NCI-H774 (cell line): ENCODE measurements around the gene SLC24A3.

ENCODE experiments used
- DNase-seq: peaks from one replicate; lab custom pipeline; 2025; lab: John Stamatoyannopoulos, UW

The SLC24A3 gene

DNA sequence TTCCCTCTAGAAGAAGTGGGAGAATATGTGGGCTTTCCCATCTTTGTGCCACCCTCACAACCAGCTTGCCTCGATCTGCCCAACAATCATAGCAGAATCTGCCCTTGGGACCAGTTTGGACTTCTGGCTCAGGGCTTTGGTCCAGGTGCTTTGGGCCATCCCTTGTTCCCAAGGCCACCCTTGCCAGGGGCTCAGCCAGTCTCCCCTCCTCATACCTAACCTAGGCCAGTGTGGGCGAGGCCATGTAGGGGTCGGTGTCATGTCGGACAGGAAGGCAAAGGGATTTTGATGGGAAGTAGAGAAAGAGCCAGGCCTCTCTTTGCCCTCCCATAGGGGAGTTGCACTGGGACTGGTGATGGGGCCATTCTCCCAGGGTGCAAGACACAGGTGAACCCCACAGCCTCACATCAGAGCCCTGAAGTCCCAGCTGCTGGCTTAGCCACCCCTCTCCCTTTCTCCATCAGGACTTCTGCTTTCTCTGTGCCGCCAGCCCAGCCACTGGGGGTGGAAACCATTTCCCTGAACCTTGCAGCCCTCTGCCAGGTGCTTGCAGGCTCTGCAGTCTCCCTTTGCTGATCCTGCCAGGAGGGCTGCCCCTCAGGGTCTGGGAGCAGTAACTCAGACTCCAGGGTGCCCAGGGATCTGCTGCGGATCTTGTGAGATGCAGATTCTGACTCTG, 60.7 kb downstream of the SLC24A3 start:
- DNase-seq = no peak

DNA sequence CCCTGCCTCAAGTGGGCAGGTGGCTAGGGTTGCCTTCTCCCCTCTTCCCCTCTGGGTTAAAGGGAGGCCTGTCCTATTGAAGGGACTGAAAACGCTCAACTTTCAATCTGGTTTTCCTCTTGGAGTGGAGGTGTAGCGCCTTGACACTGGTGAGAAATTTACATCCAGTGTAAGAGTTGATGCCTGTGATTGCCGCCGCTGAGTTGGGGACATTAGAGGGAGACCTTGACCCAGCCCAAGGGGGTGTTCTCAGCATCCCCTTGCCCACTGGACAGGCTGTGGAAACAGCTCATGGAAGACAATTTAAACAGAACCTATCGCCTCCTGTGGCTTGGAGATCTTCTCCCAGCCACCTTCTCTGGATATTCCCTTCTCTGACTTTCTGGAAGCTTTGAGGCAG, 61.6 kb downstream of the SLC24A3 start:
- DNase-seq = no peak

DNA sequence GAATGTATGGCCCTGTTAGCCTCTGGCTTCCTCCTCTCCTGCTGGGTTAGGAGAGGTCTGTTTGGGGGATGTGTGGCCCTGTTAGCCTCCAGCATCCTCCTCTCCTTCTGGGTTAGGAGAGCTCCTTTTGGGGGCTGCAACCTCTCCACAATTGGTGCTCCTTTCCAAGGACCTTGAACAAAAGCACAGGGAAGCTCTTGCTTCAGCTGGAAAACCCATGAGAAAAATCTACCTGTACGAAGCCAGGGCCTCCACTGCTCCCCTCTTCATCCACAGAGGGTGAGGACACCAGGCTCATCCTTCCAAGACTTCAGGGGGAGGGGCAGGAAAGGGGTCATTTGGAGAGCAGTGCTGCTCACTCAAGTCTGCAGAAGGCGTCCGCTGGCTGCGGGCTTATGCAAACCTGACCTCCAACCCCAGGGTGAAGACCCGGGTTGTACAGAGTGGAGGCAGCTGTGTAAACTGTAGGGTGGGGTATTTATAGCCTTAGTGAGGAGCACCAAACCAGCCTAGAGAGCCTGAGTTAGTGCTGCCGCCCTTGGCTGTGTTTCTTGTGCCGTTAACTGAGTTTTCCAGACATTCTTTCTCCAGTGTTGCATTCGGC, 62.1 kb downstream of the SLC24A3 start:
- DNase-seq = no peak

- no peak for DNase-seq
Observed at GRCh38 chr20:19275038-19275629, 62.7 kb downstream of the SLC24A3 start.

- DNase-seq = no peak
Observed at GRCh38 chr20:19275630-19276071, 63.2 kb downstream of the SLC24A3 start.

DNA sequence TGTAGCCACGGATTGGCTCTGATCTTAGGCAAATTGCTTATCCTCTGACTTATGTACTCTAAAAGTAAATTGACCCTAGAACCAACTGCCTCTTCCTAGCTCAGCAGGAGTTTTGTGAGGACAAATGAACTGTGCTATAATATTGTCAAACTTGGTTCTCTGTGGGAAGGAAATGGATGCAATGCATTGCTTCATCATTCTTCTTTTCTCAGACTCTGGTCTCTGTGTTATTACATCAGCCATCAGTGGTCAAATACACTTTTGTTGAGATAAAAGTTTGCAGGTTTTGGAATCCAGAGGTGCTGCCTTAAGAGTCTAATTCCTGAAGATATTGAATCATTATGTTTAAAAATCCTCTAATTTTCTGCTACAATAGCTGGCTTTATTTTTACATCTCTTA, 64.9 kb downstream of the SLC24A3 start:
- DNase-seq = no peak

DNA sequence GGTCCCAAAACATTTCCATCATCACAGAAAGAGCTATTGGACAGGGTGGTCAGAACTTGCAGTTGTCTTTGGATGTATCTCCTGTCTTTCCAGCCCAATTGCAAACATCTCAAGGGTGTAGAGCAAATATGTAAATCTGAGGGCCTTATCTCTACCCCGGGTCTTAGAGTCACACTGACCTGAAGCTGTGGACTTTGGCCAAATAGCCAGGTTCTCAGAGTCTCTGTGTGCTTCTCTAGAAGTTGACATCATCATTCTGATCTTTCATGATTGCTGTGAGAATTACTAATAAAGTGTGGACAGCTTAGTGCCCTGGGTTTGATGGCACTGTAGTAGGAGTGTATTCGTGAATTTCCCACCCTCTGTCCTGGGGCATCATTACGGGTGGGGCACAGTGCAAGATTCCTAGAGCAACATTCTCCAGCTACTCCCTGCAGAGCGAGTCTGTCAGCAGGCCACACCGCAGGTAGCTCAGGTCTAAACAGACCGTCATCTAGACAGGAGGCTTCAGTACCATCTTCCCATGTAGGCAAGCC, 71.1 kb downstream of the SLC24A3 start:
- DNase-seq = no peak

DNA sequence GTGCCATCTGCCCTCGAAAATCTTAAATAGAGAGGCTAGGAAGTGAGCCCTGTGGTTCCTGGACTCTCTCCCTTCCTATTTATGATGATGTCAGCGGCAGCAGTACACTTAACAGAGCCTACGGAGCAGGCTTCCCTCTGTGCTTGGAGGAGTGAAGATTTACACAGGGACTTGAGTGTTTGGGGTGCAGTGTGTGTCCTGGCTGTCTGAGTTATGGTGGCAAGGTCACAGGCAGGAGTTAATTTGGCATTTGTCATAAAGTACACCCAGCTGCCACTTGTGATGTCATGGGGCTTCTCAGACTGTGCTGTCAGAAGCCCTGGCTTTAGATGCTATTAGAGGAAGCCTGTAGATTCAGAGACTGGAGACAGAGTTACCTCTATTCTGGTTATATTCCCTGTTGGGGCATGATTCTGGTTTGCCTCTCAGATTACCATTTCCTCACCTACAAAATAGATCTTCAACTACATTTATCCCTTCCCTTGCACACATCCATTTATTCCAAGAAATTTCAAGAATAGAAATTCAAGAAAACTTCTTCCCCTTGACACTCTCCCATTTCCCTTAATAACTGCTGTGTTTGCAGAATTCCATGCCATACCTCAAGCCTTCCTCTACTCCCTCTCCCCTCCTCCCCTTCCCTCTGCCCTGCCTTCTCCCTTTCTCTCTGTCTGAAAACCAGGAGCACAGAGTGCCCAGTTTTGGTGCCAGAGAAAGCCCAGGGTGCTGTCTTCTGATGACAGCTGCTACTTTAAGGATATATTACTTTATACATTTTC, 72.1 kb downstream of the SLC24A3 start:
- DNase-seq = no peak

- DNase-seq = no peak
Observed at GRCh38 chr20:19285436-19285835, 73.0 kb downstream of the SLC24A3 start.

DNA sequence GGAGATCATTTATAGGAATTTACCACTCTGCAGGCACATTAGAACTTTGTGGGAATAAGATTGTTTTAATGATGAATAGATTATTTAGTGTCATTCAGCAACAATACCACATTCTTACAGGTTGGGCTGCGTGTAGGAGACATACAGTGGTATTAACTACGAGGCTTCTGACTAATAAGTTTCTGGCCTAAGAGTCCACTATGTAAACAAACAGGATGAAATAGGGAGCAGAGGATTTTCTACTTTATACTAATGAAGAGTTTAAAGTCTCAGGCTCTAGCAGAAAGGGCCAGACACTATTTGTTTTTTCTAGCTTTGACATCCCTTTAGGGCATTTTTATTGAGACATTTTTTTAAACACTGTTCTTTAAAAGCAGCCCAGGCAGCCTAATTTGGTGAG, 75.6 kb downstream of the SLC24A3 start:
- DNase-seq = no peak

- no peak for DNase-seq
Observed at GRCh38 chr20:19288636-19289035, 76.2 kb downstream of the SLC24A3 start.

DNA sequence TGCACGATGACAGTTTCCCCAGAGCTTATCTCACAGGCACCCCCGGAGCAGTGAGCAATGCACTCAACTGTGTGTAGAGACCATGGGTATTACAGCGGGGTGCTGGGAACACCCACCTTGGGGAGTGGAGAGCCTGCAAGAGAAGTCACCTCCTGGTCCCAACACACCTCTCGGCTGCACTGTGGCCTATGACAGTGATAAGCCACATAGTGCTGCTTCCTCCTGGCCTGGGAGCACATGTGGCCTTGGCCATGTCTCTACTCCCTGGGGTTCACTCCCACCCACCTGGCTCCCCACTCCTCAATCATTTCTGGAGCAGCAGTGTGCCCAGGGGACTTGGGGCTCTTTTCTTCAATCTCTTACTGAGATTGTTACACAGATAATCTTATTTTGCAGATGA, 77.0 kb downstream of the SLC24A3 start:
- DNase-seq = no peak

DNA sequence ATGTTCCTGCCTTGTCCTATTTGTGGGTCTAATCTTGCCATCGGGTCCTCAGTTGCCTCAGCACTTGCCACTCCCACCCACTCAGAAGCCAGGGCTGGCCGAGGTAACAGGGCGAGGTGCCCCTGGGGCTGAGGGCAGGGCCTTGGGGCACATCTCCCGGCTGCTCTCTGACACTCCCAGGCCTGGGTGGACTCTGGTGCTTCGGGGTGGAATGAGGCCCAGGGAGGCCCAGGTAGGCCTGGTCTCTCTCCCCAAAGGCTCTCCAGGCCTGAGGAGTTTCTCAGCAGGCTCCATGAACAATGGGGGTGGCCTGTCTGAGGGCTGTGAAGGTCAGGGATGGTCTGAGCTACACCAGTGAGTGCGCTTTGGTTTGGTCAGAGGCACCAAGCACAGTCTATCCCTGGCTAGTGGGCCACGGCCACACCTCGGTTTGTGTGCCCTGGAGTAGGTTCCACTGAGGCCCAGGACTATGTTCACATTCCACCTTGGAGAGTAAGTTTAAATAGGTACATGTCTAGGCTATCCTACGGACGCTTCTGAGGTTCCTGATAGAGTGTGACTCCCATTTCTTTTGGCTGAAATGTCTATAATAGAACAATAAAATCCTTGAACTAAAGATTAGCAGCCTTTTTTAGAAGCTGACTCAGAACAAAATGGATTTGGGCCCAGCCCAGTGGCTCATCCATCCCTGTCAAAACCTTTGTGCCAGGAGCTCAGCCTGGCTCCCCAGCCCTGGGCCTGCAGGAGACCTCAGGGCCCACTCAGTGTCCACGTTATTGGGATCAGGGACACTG, 78.8 kb downstream of the SLC24A3 start:
- DNase-seq = no peak

- DNase-seq = no peak
Observed at GRCh38 chr20:19291818-19292132, 79.3 kb downstream of the SLC24A3 start.

- no peak for DNase-seq
Observed at GRCh38 chr20:19292254-19292653, 79.8 kb downstream of the SLC24A3 start.

- no peak for DNase-seq
Observed at GRCh38 chr20:19295076-19295475, 82.6 kb downstream of the SLC24A3 start.

- DNase-seq = no peak
Observed at GRCh38 chr20:19298652-19299051, 86.2 kb downstream of the SLC24A3 start.

GRCh38 chr20:19300395-19300794, 88.0 kb downstream of the SLC24A3 start:
- no peak for DNase-seq

DNA sequence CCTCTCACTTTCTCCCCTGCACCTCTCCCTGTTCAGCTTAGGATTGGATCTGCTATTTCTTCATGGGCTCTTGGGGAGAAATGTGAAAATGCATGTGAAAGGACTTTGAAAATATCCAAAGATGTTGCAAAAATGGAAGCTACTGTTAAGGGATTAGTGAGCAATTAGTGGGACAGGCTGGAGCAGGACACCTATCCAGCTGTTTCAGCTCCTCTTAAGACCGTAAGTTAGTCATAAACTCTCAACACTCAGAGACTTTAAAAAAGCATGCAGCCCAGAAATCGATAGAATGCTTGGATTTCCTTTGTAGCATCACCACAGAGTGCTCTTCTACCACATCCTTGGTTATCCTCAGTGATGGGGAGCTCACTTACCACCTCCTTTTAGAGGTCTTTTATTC, 88.7 kb downstream of the SLC24A3 start:
- DNase-seq = no peak

GRCh38 chr20:19301843-19302242, 89.4 kb downstream of the SLC24A3 start:
- DNase-seq = no peak

DNA sequence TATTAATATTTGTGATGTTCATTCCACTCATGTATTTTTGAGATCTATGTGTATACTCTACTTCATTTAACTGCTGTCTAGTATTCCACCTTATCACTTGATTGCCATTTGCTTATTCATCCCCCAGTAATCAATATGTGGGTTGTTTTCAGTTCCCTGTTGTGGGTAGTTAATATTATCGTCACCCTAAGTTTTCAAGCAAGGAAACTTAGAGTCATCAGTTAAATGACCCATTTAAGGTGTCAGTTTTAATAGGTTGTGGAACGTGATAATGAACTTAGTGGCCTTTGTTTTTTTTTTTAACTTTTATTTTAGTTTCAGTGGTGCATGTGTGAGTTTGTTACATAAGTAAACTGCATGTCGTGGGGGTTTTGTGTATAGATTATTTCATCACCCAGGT, 90.3 kb downstream of the SLC24A3 start:
- DNase-seq = no peak

GRCh38 chr20:19304389-19304788, 91.9 kb downstream of the SLC24A3 start:
- DNase-seq = no peak
